WERI-Rb-1 (cell line): ENCODE data around the gene MPLKIP.

ENCODE experiments used
- DNase-seq: peaks from one replicate; pipeline ENCODE4 v3.0.0-alpha.2; 2020
- H3K27ac ChIP-seq: fragments of 250-450 bp; sonication (Bioruptor Pico); 2 replicates; pipeline ENCODE4 v1.5.1; 2020; ENCODE audit warnings: mild to moderate bottlenecking, moderate library complexity
- H3K27me3 ChIP-seq: fragments of 250-450 bp; sonication (Bioruptor Pico); 2 replicates; pipeline ENCODE4 v1.5.1; 2021; ENCODE audit warnings: mild to moderate bottlenecking, low read depth, moderate library complexity; ENCODE audit not compliant: insufficient read depth, severe bottlenecking
- H3K36me3 ChIP-seq: fragments of 250-450 bp; sonication (Bioruptor Pico); 2 replicates; pipeline ENCODE4 v1.5.1; 2020; ENCODE audit warnings: mild to moderate bottlenecking, moderate library complexity
- H3K4me3 ChIP-seq: 2 replicates; pipeline ENCODE4 v1.5.1; 2011; ENCODE audit warnings: low read depth, mild to moderate bottlenecking, control low read depth, low read length
- H3K9me3 ChIP-seq: fragments of 250-450 bp; sonication (Bioruptor Pico); 2 replicates; pipeline ENCODE4 v1.5.1; 2021; ENCODE audit warnings: mild to moderate bottlenecking, moderate library complexity; ENCODE audit not compliant: severe bottlenecking
- CTCF ChIP-seq: IDR thresholded peaks from 2 replicates; pipeline ENCODE4 v1.5.1; 2011; ENCODE audit warnings: low read depth, mild to moderate bottlenecking, control low read depth, inconsistent platforms, low read length

MPLKIP gene

GRCh38 chr7:40105879-40106473 is 28.4 kb downstream of the MPLKIP start:
- Histone ChIP-seq H3K4me3 (no peak overlapping the region), H3K36me3 (no peaks in the 10 kb centered on the region), H3K9me3 (no peaks in the 10 kb centered on the region), H3K27me3 (no peaks in the 10 kb centered on the region), H3K27ac (no peak overlapping the region)
- TF ChIP-seq CTCF, result no peak
- no peak for DNase-seq

- Histone ChIP-seq H3K36me3 (no peaks in the 10 kb centered on the region), H3K27me3 (no peaks in the 10 kb centered on the region), H3K27ac (no peak overlapping the region), H3K9me3 (no peaks in the 10 kb centered on the region), H3K4me3 (no peak overlapping the region)
- no peak for TF ChIP-seq CTCF
- no peak for DNase-seq
Measured at GRCh38 chr7:40102897-40103296, 31.5 kb downstream of the MPLKIP start.

- TF ChIP-seq CTCF, result no peak
Measured at GRCh38 chr7:40101201-40101600, 33.2 kb downstream of the MPLKIP start.

GRCh38 chr7:40099837-40100236 is 34.6 kb downstream of the MPLKIP start:
- Histone ChIP-seq H3K27me3 (no peaks in the 10 kb centered on the region), H3K36me3 (peaks cover 4% of the 10 kb centered on the region), H3K27ac (no peak overlapping the region)

More at GRCh38 chr7:40101201-40101600, 33.2 kb downstream of the MPLKIP start:
- DNase-seq, result no peak
- H3K9me3 ChIP-seq, result no peaks in the 10 kb centered on the region
- no peaks in the 10 kb centered on the region for H3K27me3 ChIP-seq
- no peaks in the 10 kb centered on the region; the same call in 1 of the 2 replicates for H3K36me3 ChIP-seq
- no peak overlapping the region for H3K4me3 ChIP-seq
- H3K27ac ChIP-seq, result no peak overlapping the region

GRCh38 chr7:40098810-40099209 is 35.6 kb downstream of the MPLKIP start:
- TF ChIP-seq CTCF, result no peak
- no peak for DNase-seq
- no peak overlapping the region for H3K4me3 ChIP-seq
- no peaks in the 10 kb centered on the region for H3K27me3 ChIP-seq
- H3K36me3 ChIP-seq, result peaks cover 14% of the 10 kb centered on the region
- no peak overlapping the region for H3K27ac ChIP-seq
- no peaks in the 10 kb centered on the region for H3K9me3 ChIP-seq

More at GRCh38 chr7:40099837-40100236, 34.6 kb downstream of the MPLKIP start:
- no peaks in the 10 kb centered on the region for H3K9me3 ChIP-seq
- no peak for TF ChIP-seq CTCF
- H3K4me3 ChIP-seq, result no peak overlapping the region
- no peak for DNase-seq

- no peak overlapping the region for H3K4me3 ChIP-seq
- no peak overlapping the region for H3K27ac ChIP-seq
- no peaks in the 10 kb centered on the region for H3K9me3 ChIP-seq
- DNase-seq, result no peak
- no peak for TF ChIP-seq CTCF
- no peaks in the 10 kb centered on the region for H3K27me3 ChIP-seq
- peaks cover 23% of the 10 kb centered on the region for H3K36me3 ChIP-seq
Measured at GRCh38 chr7:40097728-40098127, 36.7 kb downstream of the MPLKIP start.
